GM13977 (cell line): Measurements from ENCODE around the gene GSTM4.
"Not testable (repeated sequence)": the region's sequence is repeated elsewhere in the genome, so short reads cannot be mapped to it uniquely, and the experiment has no call there.

Source experiments
- DNase-seq: peaks from one replicate; pipeline ENCODE4 v3.0.0; 2012; ENCODE audit warnings: low spot score
- in situ Hi-C: fragments of 300-500 bp; cut with MboI; formaldehyde crosslinking; loops from one replicate; pipeline ENCODE4 v1.12.0; 2022; ENCODE audit warnings: low sequenced_read_pairs, low pct_unique_long_range_greater_than_20kb, mixed read lengths, inconsistent platforms; ENCODE audit not compliant: unreplicated experiment
- TF ChIP-seq, protein P1 (sequence below): IDR thresholded peaks from 2 replicates; pipeline ENCODE4 v1.5.1; 2012; ENCODE audit warnings: mild to moderate bottlenecking, control low read depth; ENCODE audit not compliant: insufficient read depth; ENCODE audit errors: extremely low read depth, missing control alignments

GSTM4 gene

DNA sequence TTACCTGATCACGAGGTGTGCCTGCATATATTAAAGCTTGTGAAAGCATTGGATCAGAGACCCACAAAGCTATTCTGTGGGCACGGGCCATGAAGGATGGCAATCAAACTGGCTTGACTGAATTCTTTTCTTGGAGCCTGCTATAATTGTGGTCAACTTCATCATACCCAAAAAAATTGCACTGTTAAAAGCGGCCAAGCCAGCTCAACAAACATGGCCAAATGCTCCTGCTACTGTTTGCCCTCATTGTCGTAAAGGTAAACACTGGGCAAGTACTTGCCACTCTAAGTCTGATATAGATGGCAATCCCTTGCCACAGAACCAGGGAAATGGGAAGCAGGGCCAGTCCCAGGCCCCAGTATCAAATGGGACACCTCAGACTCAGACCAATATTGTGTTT, 49.5 kb downstream of the GSTM4 start:
- DNase-seq = no peak
- in situ Hi-C loops = no loop called here
- TF ChIP-seq, protein P1, sequence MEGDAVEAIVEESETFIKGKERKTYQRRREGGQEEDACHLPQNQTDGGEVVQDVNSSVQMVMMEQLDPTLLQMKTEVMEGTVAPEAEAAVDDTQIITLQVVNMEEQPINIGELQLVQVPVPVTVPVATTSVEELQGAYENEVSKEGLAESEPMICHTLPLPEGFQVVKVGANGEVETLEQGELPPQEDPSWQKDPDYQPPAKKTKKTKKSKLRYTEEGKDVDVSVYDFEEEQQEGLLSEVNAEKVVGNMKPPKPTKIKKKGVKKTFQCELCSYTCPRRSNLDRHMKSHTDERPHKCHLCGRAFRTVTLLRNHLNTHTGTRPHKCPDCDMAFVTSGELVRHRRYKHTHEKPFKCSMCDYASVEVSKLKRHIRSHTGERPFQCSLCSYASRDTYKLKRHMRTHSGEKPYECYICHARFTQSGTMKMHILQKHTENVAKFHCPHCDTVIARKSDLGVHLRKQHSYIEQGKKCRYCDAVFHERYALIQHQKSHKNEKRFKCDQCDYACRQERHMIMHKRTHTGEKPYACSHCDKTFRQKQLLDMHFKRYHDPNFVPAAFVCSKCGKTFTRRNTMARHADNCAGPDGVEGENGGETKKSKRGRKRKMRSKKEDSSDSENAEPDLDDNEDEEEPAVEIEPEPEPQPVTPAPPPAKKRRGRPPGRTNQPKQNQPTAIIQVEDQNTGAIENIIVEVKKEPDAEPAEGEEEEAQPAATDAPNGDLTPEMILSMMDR = no peak

DNA sequence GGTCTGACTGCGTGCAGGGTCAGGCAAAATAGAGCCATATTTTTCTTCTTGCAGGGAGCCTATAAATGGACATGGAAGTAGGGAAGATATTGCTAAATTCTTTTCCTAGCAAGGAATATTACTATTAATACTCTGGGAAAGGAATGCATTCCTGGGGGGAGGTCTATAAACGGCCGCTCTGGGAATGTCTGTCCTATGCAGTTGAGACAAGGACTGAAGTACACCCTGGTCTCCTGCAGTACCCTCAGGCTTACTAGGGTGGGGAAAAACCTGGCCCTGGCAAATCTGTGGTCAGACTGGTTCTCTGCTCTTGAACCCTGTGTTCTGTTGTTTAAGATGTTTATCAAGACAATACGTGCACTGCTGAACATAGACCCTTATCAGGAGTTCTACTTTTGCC, 53.0 kb downstream of the GSTM4 start:
- DNase-seq, in situ Hi-C loops: not testable (repeated sequence)

DNA sequence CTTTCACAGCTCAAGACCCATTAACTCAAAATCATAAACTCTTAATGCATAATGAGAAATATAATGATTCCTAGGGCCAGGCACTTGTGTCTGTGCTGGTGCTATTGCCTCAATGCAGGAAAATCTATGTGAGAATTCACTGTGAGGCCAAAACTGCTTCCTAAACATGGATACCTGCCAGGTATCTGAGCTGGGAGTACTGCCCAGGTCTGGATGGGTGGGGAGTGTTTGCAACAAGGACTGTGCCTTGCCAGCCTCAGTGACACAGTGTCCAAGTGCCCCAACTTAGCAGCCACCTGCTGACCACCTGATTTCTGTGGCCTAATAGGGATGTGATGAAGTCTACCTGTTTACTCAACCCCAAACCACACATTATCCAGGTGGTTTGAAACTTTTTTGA, 53.9 kb downstream of the GSTM4 start:
- in situ Hi-C loops, DNase-seq: not testable (repeated sequence)
